ENCODE data around the gene LRFN5. TPM values are rescaled to one million over a fixed set of nuclear protein-coding genes. Genes with fewer than 3 reads are reported as not detected.
"Not testable (repeated sequence)": the region's sequence is repeated elsewhere in the genome, so short reads cannot be mapped to it uniquely, and the experiment has no call there.

The LRFN5 gene
- total and polyA plus RNA-seq, 2 of the 8 experiments (the other 6 are each of a cell fraction or from before 2014, with no cell fraction given) = 0.85 to 4.7 TPM

DNA sequence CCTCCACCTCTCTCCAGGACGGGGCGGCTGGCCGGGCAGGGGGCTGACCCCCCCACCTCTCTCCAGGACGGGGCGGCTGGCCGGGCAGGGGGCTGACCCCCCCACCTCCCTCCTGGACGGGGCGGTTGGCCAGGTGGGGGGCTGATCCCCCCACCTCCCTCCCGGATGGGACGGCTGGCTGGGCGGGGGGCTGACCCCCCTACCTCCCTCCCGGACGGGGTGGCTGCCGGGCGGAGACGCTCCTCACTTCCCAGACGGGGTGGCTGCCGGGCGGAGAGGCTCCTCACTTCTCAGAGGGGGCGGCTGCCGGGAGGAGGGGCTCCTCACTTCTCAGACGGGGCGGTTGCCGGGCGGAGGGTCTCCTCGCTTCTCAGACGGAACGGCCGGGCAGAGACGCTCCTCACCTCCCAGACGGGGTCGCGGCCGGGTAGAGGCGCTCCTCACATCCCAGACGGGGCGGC, 67.9 kb downstream of the LRFN5 start:
- H3K18ac ChIP-seq (ENCODE audit: extremely low read depth, low read length); H3K27ac ChIP-seq (ENCODE audit: low read depth, low read length); H4K8ac ChIP-seq (ENCODE audit: extremely low read depth, insufficient read depth, low read length); H3K4me2 ChIP-seq (ENCODE audit: insufficient read depth in 1 of 2, low read depth in 2 of 2, low read length in 2 of 2); H2AFZ ChIP-seq (ENCODE audit: low read length); H2BK12ac ChIP-seq (ENCODE audit: low read depth, low read length); H3K79me1 ChIP-seq (ENCODE audit: low read depth, low read length); H3K14ac ChIP-seq (ENCODE audit: insufficient read length); H3K23ac ChIP-seq (ENCODE audit: insufficient read length); DNase-seq (ENCODE audit: low read depth in 1 of 2, low spot score in 2 of 2); H2BK120ac ChIP-seq (replicated peaks; ENCODE audit: low read depth, low read length); H4K5ac ChIP-seq (ENCODE audit: insufficient read length, low read depth, low read length); H3K79me2 ChIP-seq (ENCODE audit: control insufficient read depth in 1 of 2, insufficient read depth in 2 of 2, low read length in 2 of 2); H4K91ac ChIP-seq (replicated peaks; ENCODE audit: insufficient read length, low read length); H2BK5ac ChIP-seq (ENCODE audit: low read depth, low read length); H3K36me3 ChIP-seq (ENCODE audit: control insufficient read depth in 2 of 4, insufficient read depth in 4 of 4, low read length in 3 of 4); H3K27me3 ChIP-seq (replicated peaks in 1 of 4; ENCODE audit: control insufficient read depth in 3 of 4, extremely low read depth in 1 of 4, insufficient read depth in 3 of 4, low read length in 3 of 4); POLR2A ChIA-PET (ENCODE audit: partially characterized antibody); H2BK20ac ChIP-seq (ENCODE audit: low read length); H2BK15ac ChIP-seq (ENCODE audit: low read length); H3K56ac ChIP-seq (replicated peaks; ENCODE audit: insufficient read length, low read depth, low read length); H3K23me2 ChIP-seq (ENCODE audit: low read depth, low read length); H2AK5ac ChIP-seq (ENCODE audit: low read depth, low read length); H3K4me3 ChIP-seq (ENCODE audit: extremely low read depth in 1 of 4, insufficient read depth in 2 of 4, low read depth in 3 of 4, low read length in 4 of 4); CTCF ChIA-PET (ENCODE audit: partially characterized antibody); H4K20me1 ChIP-seq (replicated peaks in 1 of 2; ENCODE audit: control insufficient read depth in 1 of 2, insufficient read depth in 2 of 2, low read length in 2 of 2); FAIRE-seq; H3K4me1 ChIP-seq (replicated peaks in 1 of 4; ENCODE audit: control insufficient read depth in 3 of 4, insufficient read depth in 4 of 4, low read length in 3 of 4); H3K9ac ChIP-seq (replicated peaks in 1 of 4; ENCODE audit: extremely low read depth in 1 of 4, low read depth in 3 of 4, low read length in 3 of 4); H3K4ac ChIP-seq (replicated peaks; ENCODE audit: insufficient read length, low read depth, low read length): not testable (repeated sequence)
- peaks cover 0 to 20% of the 10 kb centered on the region in 2 experiments; a peak in 1 of 4 replicates for H3K9me3 ChIP-seq (ENCODE audit: insufficient read depth in 2 of 2, low read depth in 1 of 2, low read length in 1 of 2)
- WGBS, 2 experiments (ENCODE audit: extremely low coverage in 1 of 2, insufficient coverage in 1 of 2, insufficient read length in 1 of 2, insufficient replicate concordance in 2 of 2, low coverage in 1 of 2, low lambda C conversion rate in 2 of 2, missing lambda C conversion rate in 1 of 2) = 91% methylated on average over 8 of the region's 37 CpGs; no CpG with 5 or more reads in 1 of the 2 experiments

All from H1 (cell line).